HG03095 (cell line): ENCODE measurements around the gene PRKAR1B.

Experiments
- ATAC-seq: cut with Tn5 transposase; IDR thresholded peaks from one replicate; pipeline ENCODE4 v1.9.1; 2021; ENCODE audit warnings: moderate library complexity; ENCODE audit not compliant: unreplicated experiment

PRKAR1B gene

GRCh38 chr7:576524-577277 lies 150.4 kb downstream of the PRKAR1B start:
- ATAC-seq, result no peak

GRCh38 chr7:575425-576366 lies 151.4 kb downstream of the PRKAR1B start:
- no peak for ATAC-seq

- ATAC-seq, result no peak
These were observed 152.3 kb downstream of the PRKAR1B start for GRCh38 chr7:574661-575395.

- no peak for ATAC-seq
These were observed 153.1 kb downstream of the PRKAR1B start for GRCh38 chr7:573933-574381.

- no peak for ATAC-seq
These were observed 153.7 kb downstream of the PRKAR1B start for GRCh38 chr7:573269-573932.

- ATAC-seq, result no peak
These were observed 154.4 kb downstream of the PRKAR1B start for GRCh38 chr7:572416-573268.

GRCh38 chr7:571718-572415 lies 155.2 kb downstream of the PRKAR1B start:
- ATAC-seq, result no peak

- ATAC-seq, result no peak
These were observed 155.9 kb downstream of the PRKAR1B start for GRCh38 chr7:571096-571717.

GRCh38 chr7:570801-571070 lies 156.3 kb downstream of the PRKAR1B start:
- no peak for ATAC-seq

GRCh38 chr7:569996-570800 lies 156.9 kb downstream of the PRKAR1B start:
- no peak for ATAC-seq

- ATAC-seq, result no peak
These were observed 157.8 kb downstream of the PRKAR1B start for GRCh38 chr7:569071-569855.

- ATAC-seq, result no peak
These were observed 158.8 kb downstream of the PRKAR1B start for GRCh38 chr7:568031-568951.

- no peak for ATAC-seq
These were observed 159.7 kb downstream of the PRKAR1B start for GRCh38 chr7:567305-567883.

- ATAC-seq, result no peak
These were observed 161.0 kb downstream of the PRKAR1B start for GRCh38 chr7:566100-566499.

- ATAC-seq, result no peak
These were observed 162.8 kb downstream of the PRKAR1B start for GRCh38 chr7:564176-564865.
